A549 (cell line): Measurements from ENCODE around the gene EXTL1.

ENCODE experiments used
- CTCF ChIP-seq: fragments of >200 bp; sonication (Bioruptor Twin); formaldehyde crosslinking; IDR thresholded peaks from 3 replicates; pipeline ENCODE4 v1.5.1; 2016
- MYC ChIP-seq: IDR thresholded peaks from 2 replicates; pipeline ENCODE4 v1.6.1; 2012; ENCODE audit warnings: mild to moderate bottlenecking, inconsistent platforms, low read length, improper control_type of control experiment, borderline replicate concordance
- RAD21 ChIP-seq, 2 experiments: fragments of >200 bp in 1 of 2; sonication (Bioruptor Twin) in 1 of 2; formaldehyde crosslinking in 1 of 2; IDR thresholded peaks in 1 of 2; conservative IDR thresholded peaks in 1 of 2; 2 replicates in 1 of 2; 3 replicates in 1 of 2; pipeline ENCODE4 v1.6.1; 2012 to 2018; ENCODE audit warnings: inconsistent platforms in 1 of 2

DNA sequence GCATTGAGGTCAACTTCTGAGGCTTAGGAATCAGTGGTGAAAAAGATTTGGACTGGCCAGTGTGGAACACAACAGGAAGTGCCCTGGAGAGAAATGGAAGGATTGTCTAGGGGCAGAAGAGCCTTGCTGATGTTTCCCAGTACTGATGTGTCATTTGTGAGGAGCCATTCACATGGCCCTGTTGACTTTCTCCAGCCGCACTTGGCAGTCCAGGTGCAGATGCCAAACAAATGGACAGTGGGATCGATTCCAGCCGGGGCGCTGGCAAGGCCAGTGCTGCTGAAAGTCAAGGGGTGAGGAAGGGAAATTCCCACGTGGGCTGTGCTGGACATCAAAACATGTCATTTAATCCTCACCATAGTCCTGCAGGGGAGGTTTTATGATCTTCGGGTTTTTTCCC, 50.7 kb downstream of the EXTL1 start:
- no peak for TF ChIP-seq CTCF
- no peak for TF ChIP-seq MYC
- TF ChIP-seq RAD21 (conservative IDR thresholded peaks at IDR 0.05 in 1 of 2, IDR thresholded peaks at IDR 0.05 in 1 of 2) = no peak
